ENCODE measurements around the gene UNC50.

The UNC50 gene, protein sequence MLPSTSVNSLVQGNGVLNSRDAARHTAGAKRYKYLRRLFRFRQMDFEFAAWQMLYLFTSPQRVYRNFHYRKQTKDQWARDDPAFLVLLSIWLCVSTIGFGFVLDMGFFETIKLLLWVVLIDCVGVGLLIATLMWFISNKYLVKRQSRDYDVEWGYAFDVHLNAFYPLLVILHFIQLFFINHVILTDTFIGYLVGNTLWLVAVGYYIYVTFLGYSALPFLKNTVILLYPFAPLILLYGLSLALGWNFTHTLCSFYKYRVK

DNA sequence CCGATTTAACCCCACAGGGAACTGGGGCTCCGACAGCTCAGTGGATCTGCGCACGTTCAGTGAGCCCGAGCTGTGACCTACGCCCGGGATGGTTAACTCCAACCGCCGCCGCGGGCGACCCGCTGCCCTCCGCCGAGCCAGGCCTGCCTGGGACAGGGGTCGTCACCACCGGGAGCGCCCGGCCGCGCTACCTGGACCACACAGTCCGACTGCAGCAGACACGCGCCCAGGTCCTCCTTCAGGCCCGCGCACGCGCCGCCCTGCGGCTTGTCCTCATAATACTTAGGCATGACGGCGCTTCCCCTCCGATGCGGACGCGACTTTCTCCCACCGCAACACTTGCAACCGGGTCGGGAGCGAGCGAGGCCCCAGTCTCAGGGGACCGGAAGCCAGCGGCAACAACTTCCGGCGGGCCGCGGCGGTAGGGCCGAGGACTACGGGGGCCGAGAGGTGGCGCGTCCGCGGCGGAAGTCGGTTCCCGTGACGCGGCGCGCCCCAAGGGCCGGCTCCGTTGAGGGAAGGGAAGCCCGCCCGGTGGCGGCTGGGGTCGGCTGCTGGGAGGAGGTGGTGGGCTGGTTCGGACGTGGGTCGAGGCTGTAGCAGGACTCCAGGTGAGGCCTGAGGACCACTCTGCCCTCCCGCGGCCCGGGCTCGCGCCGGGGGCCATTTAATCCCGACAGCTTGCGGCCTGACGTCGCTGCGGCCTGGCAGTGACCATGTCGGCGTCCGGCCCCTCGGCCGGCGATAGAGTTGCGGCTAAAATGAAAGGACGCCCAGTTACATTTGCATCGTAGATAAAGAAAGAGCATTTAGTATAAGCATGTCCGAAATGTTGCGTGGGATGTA, at the start of gene UNC50, which contains the start of gene COA5:
Gene UNC50 (plus strand): TSS at position 474 of the 846 bp plus-strand sequence. CDS start 1,171 bp downstream, outside the sequence.
Gene COA5 (minus strand): TSS at position 397 of the 846 bp plus-strand sequence. CDS start 107 bp downstream, at position 290.
- DNase-seq, result peak; percentile 97

DNA sequence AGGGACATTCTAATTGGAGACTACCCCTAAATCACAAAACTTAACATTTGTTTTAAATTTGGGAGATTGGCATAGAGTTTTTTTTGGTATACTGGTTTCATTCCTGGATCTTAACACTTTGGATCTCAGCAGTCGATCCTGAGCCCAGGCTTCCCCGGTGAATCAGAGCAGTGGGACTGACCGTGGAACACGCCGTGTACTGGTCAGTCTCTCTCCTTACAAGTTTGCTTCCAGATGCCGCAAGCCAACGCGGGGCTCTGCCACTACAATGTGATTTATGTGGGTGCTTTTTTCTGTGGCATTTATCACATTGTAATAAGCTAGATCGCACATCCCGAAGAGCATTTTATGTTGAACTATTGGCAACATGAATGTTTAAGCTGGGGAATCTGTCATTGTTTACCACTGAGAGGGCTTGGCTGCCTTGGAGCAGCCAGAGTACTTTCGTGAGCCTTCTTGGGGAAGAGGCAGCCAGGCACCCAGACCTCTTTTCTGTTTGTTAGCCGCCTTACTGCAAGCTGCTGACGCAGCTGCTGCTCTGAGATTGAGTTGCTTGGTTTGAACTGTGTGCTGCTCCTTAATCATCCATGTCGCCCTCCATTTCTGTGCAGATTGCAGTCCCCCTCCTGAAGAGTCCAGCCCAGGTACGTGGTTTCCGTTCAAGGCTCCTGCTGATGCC, 49.4 kb upstream of the UNC50 start:
- no peak for DNase-seq

DNA sequence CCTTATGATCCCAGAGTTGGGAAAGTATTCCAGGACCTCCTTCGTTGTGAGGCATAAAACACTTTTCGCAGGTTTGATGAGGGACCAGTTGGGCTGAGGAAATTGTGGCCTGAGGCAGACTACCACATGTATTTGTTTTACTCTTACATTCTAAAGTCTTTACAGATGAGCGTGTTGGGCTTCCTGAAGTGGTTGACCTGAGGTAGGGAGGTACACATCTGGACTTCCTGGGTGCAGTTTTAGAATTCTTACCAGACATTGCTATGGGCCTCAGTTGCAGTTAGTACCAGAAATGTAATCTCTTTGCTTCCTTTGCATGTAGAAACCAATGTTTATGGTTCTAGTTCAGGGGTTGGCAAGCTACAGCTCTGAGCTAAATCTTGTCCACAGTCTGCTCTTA, 48.8 kb upstream of the UNC50 start:
- no peak for DNase-seq

DNA sequence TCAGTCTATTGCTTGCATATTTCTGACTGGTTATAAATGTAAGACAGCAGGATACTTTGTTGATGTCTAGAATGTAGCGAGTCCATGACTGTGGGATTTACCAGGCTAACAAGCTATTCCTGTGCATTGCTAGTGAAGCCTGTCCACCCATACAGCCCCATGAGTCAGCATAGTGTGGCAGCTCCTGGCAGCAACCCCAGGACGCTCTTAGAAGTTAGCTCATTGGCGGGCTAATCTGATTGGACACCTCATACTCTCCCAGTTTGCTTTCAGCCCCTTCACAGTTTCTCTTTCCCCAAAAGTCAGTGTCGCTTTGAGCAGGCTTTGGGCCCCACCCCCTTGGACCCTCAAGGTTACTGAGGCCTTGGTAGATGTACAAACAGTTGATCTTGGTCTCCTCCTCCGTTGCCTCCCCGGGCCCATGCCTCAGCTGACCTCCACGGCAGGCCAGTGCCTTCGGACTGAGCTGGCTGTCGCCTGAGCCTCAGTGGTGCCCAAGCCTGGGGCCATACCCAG, 48.1 kb upstream of the UNC50 start:
- no peak for DNase-seq

DNA sequence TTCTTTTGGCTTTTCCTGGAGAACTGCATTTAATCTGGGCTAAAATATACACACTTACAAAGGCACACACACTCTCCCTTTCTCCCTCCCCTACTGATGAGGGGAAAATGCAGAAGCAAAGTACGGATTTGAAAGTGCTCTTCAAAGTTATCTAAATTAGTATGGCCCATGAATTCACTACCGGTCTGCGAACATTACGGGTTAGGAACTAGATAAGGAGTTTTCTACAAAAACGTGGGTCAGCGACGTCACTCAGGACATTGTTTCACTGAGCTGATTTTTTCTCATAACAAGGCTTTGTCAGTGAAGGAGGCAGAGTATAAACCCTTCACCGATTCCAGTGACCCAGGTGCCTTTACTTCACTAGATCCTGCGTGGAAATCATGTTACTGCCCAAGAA, 47.4 kb upstream of the UNC50 start:
- no peak for DNase-seq

DNA sequence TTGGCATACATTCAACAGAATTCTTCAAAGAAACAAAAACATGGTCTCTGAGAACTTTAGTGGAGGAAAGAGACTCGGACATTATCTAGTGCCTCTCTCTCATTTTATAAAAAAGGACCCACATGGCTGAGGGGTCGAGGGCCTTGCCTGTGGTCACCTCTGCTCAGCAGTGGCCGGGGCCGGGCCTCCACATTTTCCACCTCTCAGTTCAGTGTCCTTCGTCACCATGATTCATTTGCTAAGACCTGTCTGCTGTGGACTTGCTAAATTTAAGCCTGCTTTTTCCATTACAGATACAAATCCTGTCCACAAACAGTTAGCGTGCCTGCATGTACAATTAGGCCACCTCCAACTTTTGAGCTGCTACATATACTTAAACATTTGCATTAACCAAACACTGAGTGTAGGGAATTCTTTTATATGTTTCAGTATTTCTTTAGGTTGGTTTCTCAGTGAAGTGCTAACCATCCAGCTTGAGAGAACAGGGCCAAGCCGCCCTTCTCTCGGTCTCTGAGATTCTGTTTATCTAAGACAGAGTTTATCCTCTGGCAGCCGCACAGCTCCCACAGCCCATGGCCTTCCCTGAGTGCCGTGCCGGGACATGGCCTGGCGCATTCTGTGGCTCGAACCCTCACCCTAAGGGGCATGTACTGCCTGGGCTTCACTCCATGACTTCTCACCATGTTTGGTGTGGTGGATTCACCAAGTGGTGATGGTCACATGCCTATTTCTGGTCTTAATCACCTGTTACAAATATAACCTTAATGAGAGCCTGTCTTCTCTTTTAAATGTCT, 46.3 kb upstream of the UNC50 start:
- DNase-seq, result no peak

DNA sequence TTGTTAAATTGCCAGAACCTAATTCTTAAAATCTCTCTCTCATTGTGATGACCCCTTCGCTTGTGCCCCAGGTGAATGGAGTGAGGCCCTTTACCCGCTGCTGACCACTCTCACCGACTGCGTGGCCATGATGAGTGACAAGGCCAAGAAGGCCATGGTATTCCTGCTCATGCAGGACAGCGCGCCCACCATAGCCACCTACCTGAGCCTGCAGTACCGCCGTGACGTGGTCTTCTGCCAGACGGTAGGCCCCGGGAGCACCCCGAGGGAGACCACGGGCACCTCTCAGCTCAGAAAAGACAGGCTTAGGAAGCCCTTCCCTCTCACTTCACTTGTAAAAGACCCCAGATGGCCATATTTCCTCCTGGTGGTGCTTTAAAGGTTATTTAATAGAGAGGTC, 45.0 kb upstream of the UNC50 start:
- DNase-seq, result no peak

DNA sequence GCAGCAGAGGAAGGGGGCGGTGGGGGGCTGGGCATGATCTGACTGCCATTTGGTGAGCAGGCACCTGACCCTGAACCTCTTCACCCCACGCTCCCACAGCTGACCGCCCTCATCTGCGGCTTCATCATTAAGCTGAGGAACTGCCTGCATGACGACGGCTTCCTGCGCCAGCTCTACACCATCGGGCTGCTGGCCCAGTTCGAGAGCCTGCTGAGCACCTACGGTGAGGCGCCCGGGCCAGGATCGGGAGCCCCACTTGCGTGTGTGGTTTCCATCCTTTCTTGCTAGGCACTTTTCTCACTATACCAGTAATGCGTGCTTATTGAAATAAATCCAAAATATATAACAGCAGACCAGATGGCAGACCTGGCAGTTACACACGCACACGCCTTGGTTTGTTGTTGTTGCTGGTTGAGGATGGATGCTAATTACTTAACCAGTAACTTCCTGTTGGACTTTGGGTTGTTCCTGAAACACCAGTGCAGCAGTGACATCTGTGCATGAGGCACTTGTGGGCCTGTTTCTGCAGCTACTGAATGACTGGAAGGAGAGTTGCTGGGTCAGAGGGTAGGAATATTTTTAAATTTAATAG, 43.8 kb upstream of the UNC50 start:
- DNase-seq, result no peak

DNA sequence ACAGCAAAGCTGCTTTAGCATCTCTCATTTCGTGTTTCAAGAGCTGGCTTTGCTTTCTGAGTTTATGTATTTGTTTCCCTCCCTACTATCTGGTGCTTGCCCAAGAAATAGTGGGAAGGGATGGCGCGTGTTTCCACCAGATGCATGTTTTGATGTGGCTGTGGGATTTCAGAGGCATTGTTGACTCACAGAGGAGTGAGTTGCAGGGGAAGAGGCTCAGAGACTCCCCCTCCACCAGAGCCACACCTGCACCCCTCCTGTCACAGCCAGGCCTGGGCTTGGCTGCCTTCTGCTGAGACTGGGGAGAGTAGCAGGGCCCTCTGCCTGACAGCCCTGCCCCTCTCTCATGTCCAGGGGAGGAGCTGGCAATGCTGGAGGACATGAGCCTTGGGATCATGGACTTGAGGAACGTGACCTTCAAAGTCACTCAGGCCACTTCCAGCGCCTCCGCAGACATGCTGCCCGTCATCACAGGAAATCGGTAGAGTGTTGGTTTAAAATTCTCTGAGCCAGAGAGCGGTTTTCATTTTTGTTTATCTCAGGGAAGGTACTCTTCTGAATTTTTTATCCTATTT, 43.0 kb upstream of the UNC50 start:
- no peak for DNase-seq

DNA sequence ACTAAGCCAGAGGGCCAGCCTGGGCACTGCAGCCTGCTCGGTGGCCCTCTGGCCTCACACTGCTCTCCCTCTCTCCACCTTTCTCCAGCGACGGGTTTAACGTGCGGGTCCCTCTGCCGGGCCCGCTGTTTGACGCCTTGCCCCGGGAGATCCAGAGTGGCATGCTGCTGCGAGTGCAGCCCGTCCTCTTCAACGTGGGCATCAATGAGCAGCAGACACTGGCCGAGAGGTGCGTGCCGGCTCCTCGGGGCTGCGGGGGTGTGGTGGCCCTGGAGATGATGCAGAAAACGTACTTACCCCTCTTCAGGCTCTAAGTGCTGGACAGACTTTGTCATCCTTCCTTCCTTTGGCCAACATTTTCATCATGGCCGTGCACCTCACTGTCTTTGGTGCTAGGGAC, 42.4 kb upstream of the UNC50 start:
- no peak for DNase-seq

DNA sequence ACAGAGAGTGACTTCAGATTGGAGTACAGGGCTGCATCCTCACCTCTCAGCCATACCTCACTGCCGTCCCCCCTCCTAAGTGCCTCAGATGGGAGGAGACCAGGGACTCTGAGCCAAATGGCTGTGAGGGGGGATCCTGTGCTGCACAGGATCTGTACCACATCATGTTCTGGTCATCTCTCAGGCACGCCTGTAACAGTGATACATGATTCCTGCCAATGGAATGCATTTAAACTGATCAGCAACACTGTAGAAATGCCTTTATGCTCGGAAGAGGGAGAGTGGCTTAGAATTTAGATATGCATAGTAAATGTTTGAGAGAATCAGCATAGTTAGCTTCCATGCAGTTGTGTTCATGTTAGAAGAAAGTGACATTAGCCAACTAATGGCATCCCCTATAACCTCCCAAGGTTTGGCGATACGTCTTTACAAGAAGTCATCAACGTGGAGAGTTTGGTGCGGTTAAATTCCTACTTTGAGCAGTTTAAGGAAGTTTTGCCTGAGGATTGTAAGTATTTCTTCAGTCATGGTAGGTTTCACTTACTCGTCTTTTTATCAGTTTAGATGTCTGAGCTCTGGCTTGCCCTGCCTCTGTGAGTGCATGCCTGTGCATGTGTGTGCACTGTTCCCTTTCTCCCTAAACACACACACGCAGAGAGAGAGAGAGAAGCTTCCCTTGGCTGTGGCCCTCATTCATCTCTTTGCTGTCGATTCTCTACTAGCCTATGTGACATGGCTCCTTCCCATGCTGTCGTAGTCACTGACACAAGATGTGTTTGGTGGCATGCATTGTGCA, 40.0 kb upstream of the UNC50 start:
- DNase-seq, result no peak

DNA sequence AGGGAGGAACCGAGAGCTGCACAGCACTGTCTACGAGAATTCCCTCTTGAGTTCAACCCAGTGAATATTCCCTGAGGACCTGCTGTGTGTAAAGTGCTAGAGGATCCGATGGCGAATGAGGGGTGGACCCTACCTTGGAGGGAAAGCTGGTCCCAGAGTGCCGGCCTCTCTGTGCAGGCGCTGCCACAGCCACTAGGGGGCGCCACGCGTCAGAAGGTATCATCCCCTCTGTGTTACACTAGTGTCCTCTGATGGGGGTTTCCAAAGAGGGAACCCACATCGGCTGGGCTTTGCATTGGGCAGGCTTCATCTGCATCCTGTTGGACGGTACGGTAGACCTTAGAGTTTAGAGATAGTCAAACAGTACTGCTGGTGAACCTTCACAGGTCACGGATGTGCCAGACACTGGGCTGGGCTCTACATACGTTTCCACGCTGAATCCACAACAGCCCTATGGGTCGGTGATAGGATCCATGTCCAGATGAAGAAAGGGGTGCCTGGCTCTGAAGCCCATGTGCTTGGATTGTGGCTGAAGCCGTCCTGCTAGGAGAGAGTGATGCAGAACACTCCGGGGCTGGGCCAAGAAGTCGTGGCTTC, 39.1 kb upstream of the UNC50 start:
- peak; percentile 27 for DNase-seq

DNA sequence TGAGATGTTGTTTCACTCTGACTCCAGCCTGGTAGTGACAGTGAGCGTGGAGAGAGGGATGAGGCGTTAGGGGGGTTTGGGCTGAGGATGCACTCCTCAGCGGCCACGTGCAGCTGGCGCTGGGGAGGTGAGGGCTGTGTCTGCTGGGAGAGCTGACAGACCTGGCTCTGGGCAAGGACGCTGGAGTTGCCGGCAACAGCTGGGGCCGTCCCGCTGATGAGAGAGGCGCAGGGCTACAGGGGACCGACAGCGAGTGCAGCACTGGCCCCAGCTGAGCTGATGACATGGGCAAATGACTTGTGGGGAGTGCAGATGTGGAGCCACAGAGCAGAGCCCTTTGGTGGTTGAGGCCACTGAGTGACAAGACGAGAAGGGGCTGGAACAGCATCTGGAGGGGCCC, 38.5 kb upstream of the UNC50 start:
- no peak for DNase-seq

DNA sequence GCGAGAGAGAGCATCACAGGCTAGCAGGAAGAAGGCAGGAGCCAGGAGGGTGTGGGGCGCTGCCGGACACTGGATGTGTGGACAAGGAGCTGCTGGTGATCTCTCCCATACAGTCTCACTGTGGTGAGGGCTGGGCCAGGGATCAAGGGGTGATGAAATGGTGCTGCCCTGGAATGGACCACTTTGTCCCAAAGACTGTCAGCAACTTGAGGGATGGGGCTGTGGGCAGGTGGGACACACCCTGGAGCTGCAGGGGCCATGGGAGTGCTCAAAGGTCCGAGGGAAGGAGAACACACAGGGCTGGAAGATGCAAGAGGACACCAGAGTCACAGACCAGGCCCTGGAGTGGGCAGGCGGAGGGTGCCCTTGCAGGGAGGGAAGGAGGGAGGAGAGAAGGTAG, 38.0 kb upstream of the UNC50 start:
- no peak for DNase-seq

DNA sequence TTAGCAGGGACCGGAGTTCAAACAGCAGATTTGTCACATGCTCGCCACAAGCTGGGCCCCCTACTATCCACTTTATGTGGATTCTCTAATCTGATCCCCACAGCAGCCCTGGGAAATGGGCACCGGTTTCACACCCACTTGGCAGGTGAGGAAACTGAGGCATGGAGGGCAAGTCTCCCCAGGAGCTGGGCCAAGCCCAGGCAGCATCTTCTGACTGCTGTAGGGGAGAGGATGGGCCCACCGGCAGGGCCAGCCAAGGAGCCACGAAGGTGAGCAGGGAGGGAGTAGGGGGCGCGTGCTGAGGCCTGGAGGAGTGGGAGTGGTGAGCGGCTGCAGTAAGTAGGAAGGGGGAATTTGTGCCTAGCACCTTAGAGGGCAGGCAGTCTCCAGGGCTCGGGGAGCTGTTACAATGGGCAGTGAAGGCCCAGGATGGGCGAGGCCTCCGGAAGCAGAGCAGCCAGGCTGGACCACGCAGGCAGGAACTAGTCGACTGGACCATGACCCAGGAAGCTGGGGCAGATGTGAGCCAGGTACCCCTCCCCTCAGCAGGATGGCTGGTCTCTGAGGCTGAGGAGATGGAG, 37.2 kb upstream of the UNC50 start:
- no peak for DNase-seq

DNA sequence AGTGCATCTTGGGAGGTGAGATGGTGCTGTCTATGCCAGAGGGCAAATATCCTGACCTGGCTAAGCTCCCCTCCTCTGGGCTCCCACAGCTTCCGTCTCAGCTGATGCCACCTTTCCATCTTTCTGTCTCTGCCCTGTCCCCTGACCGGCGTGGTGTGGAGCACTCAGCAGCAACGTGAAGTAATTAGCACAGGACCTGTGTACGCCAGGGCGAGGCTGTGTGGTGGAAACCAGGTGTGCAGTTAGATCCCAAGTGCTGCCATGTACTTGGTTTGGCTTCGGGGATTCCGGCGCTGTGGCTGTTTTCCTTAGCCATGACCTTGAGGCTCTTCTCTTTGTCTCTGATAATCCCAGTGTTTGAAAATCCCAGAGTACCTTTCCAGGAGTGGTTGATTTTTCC, 36.6 kb upstream of the UNC50 start:
- no peak for DNase-seq

DNA sequence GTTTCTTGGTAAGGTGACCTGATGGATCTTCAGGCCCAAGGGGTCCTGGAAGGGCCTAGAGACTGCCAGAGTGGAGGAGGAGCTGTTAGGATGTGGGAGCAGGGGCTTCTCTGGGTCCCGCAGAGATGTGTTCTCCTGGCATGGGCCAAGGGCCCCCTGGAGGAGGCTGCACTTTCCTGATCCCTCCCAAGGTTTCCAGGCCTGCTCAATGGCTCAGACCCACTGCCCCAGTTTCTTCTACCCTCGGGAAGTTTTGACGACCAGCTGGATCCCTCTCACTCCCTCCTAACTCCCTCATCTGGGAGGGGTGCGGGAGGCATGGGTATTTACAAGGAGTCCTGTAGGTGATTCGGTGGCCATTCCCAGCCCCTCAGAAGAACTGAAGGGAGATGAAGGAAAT, 36.2 kb upstream of the UNC50 start:
- no peak for DNase-seq

DNA sequence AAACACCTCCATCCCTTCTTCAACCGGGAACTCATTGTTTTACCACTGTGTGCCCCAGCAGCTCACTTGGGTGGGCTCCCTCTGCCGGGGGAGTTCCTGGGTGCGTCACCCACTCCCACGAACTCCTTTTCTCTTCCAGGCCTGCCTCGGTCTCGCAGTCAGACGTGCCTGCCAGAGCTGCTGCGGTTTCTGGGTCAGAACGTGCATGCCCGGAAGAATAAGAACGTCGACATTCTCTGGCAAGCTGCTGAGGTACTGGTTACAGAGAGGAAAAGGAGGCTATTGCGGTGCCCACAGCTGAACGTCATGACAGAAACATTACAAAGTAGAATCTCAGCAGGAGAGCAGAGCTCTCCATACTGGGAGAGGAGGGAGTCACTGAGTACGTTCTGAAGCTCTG, 35.7 kb upstream of the UNC50 start:
- DNase-seq, result no peak

DNA sequence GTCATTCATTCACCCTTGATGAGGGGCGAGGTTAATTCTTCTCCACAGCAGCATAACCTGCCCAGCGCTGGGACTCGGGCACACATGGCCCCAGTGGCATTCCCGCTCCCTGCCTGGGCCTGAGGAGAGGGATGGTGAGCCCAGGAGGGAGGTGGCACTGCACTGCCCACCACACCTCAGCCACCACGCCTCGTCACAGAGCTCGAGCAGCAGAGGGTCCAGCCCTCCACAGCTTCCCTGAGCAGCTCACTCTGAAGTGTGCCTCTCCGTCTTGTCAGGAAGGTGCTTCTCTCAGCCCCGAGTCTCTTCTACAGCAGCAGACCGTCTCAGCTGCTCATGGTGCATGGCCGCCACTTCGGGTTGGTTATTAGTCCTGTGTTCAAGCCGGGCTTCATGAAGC, 35.0 kb upstream of the UNC50 start:
- DNase-seq, result no peak

DNA sequence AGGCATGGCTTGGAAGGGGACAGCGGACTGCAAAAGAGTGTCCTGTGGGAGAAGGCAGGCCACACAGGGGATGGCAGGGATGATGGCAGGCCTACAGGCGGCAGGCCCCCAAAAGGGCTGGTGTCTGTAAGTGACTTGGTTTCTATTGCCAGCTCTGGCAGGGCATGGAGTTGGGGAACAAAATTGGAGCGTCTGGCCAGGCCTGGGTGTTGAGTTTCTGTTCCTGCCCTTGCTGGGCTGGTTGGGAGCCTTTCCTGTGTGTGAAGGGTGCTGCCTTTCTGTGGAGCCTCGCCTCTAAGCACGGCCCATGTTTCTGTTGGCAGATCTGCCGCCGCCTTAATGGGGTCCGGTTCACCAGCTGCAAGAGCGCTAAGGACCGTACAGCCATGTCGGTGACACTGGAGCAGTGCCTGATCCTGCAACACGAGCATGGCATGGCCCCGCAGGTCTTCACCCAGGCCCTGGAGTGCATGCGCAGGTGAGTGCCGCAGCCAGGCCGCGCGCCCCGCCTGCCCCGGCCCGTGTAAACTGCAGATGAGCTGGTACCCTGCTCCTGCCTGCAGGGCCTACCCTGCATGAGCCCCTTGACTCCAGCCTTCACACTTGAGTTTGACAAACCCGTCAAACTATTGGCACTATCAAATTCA, 31.6 kb upstream of the UNC50 start:
- no peak for DNase-seq

Measured in eye (tissue), 1 donor.